Fibroblast of the aortic adventitia (primary cell): ENCODE data around the gene CLCN3. TPM values are rescaled to one million over a fixed set of nuclear protein-coding genes. Genes with fewer than 3 reads are reported as not detected.
A peak's percentile ranks its signal among the peaks of the same experiment; 100 is the strongest.

Experiments
- DNase-seq: peaks from one replicate; pipeline ENCODE4 v3.0.0-alpha.2; 2010; ENCODE audit warnings: low read depth
- H3K4me3 ChIP-seq: 2 replicates; pipeline ENCODE4 v1.5.1; 2011; ENCODE audit warnings: low read depth, mild to moderate bottlenecking, control low read depth, low read length, moderate library complexity
- CTCF ChIP-seq: IDR thresholded peaks from 2 replicates; pipeline ENCODE4 v1.5.1; 2011; ENCODE audit warnings: mild to moderate bottlenecking, low read length, control low read depth, inconsistent platforms; ENCODE audit not compliant: insufficient read depth
- total RNA-seq: library from RNA; depleted of rRNA; stranded (reverse); fragments of >200 nt; gene quantifications from 2 replicates; pipeline ENCODE4 v1.2.3, GENCODE V29; 2012; ENCODE audit warnings: low replicate concordance

Gene CLCN3
- total RNA-seq, 1 donor = 50.6 TPM

GRCh38 chr4:169652535-169652934, 32.2 kb downstream of the CLCN3 start:
- TF ChIP-seq CTCF = no peak
- H3K4me3 ChIP-seq = no peak overlapping the region
- no peak for DNase-seq

GRCh38 chr4:169655401-169655800, 35.0 kb downstream of the CLCN3 start:
- TF ChIP-seq CTCF = no peak
- H3K4me3 ChIP-seq = no peak overlapping the region
- no peak for DNase-seq

GRCh38 chr4:169657470-169658107, 37.2 kb downstream of the CLCN3 start:
- no peak for TF ChIP-seq CTCF
- no peak overlapping the region for H3K4me3 ChIP-seq
- no peak for DNase-seq

- H3K4me3 ChIP-seq = no peak overlapping the region
- DNase-seq = no peak
- no peak for TF ChIP-seq CTCF
Observed at GRCh38 chr4:169658196-169658595, 37.8 kb downstream of the CLCN3 start.

- TF ChIP-seq CTCF = no peak
- peak; percentile 15 for DNase-seq
- peak overlapping the region; percentile 65 for H3K4me3 ChIP-seq
Observed at GRCh38 chr4:169658975-169659715, 38.8 kb downstream of the CLCN3 start.

- peak overlapping the region; percentile 65 for H3K4me3 ChIP-seq
- TF ChIP-seq CTCF = no peak
- peak; percentile 99 for DNase-seq
Observed at GRCh38 chr4:169659716-169660670, 39.6 kb downstream of the CLCN3 start.
